ENCODE data around the gene DNM3. TPM values are rescaled to one million over a fixed set of nuclear protein-coding genes. Genes with fewer than 3 reads are reported as not detected.

The DNM3 gene
- polyA plus RNA-seq, 1 donor (not counting 4 experiments of a cell fraction or from before 2014, with no cell fraction given), result 2.0 TPM

DNA sequence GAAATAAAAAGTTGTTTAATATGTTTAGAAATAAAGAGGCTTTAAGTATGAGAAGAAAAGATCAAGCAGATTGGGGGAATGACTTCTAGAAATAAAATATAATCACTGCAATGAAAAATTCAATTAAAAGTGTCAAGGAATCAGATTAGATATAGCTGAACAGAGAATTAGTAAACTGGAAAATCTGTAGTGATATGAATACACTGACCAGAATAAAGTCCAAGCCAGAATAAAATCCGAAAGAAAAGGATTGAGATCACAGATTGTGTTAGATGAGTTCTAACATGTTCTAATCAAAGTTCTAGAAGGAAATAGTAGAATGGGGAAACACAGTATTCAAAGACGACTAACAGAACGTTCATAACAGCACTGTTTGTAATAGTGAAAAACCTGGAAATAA is 506.1 kb downstream of the DNM3 start:
- no peak for FAIRE-seq
- H4K20me1 ChIP-seq (ENCODE audit: control insufficient read depth, extremely low read depth, insufficient read depth, low read length), result no peaks in the 10 kb centered on the region
- H3K4me1 ChIP-seq (ENCODE audit: control insufficient read depth, extremely low read depth, insufficient read depth, low read length), result peaks cover 29% of the 10 kb centered on the region
- no peak overlapping the region for H3K4me2 ChIP-seq (ENCODE audit: control insufficient read depth, extremely low read depth, insufficient read depth, low read depth, low read length)
- no peak overlapping the region for H3K9ac ChIP-seq (ENCODE audit: control insufficient read depth, extremely low read depth, insufficient read depth, low read length)
- no peak overlapping the region for H3K27ac ChIP-seq (ENCODE audit: control insufficient read depth, insufficient read depth, low read length)
- H3K9me3 ChIP-seq (ENCODE audit: control insufficient read depth, low read depth, low read length), result no peaks in the 10 kb centered on the region
- DNase-seq (ENCODE audit: low read depth, low spot score), result no peak
- no peaks in the 10 kb centered on the region for H3K9me1 ChIP-seq (ENCODE audit: control insufficient read depth, extremely low read depth, insufficient read depth, low read length)
- TF ChIP-seq, protein P1, sequence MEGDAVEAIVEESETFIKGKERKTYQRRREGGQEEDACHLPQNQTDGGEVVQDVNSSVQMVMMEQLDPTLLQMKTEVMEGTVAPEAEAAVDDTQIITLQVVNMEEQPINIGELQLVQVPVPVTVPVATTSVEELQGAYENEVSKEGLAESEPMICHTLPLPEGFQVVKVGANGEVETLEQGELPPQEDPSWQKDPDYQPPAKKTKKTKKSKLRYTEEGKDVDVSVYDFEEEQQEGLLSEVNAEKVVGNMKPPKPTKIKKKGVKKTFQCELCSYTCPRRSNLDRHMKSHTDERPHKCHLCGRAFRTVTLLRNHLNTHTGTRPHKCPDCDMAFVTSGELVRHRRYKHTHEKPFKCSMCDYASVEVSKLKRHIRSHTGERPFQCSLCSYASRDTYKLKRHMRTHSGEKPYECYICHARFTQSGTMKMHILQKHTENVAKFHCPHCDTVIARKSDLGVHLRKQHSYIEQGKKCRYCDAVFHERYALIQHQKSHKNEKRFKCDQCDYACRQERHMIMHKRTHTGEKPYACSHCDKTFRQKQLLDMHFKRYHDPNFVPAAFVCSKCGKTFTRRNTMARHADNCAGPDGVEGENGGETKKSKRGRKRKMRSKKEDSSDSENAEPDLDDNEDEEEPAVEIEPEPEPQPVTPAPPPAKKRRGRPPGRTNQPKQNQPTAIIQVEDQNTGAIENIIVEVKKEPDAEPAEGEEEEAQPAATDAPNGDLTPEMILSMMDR (optimal IDR thresholded peaks at IDR 0.05 in 1 of 3, IDR thresholded peaks at IDR 0.05 in 1 of 3, conservative IDR thresholded peaks at IDR 0.05 in 1 of 3; ENCODE audit: extremely low read depth in 1 of 3, insufficient read depth in 2 of 3, low read length in 3 of 3), result no peak
- no peak for TF ChIP-seq EZH2 (IDR thresholded peaks at IDR 0.05; ENCODE audit: low read length)
- H3K27me3 ChIP-seq (ENCODE audit: control insufficient read depth, extremely low read depth, insufficient read depth, low read length), result no peaks in the 10 kb centered on the region
- dilution Hi-C loops (cut with MboI; ENCODE audit: extremely low pct_ligation_motif_present, low sequenced_read_pairs), result no loop called here
- no peak overlapping the region for H3K4me3 ChIP-seq (ENCODE audit: control insufficient read depth in 2 of 3, extremely low read depth in 1 of 3, insufficient read depth in 2 of 3, low read depth in 1 of 3, low read length in 3 of 3)
- H3K79me2 ChIP-seq (ENCODE audit: control insufficient read depth, insufficient read depth, low read length), result no peaks in the 10 kb centered on the region
- H2AFZ ChIP-seq (ENCODE audit: control insufficient read depth, low read length), result no peak overlapping the region
- H3K36me3 ChIP-seq (ENCODE audit: control insufficient read depth in 2 of 2, extremely low read depth in 1 of 2, insufficient read depth in 2 of 2, low read length in 2 of 2), result no peaks in the 10 kb centered on the region

DNA sequence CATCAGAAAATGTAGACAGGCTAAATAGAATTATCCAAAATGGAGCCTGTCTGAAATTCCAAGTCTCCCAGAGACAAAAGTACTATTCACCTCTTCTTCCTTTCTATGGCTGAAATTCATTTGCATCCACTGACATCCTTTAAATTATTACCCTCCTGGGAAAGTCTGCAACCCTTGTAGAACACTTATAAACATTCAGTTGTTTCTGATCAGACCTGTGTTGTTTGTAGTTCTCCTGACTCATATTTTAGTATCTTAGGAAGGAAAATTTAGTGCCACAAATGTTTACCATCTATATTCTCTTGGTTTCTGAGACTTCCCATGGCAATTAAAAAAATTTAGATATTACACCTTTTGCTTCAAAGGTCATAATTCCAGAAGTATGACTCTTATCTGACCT is 509.6 kb downstream of the DNM3 start:
- H3K27me3 ChIP-seq (ENCODE audit: control insufficient read depth, extremely low read depth, insufficient read depth, low read length), result no peaks in the 10 kb centered on the region
- H3K9me1 ChIP-seq (ENCODE audit: control insufficient read depth, extremely low read depth, insufficient read depth, low read length), result no peaks in the 10 kb centered on the region
- no peak overlapping the region for H3K4me2 ChIP-seq (ENCODE audit: control insufficient read depth, extremely low read depth, insufficient read depth, low read depth, low read length)
- H3K4me3 ChIP-seq (ENCODE audit: control insufficient read depth in 2 of 3, extremely low read depth in 1 of 3, insufficient read depth in 2 of 3, low read depth in 1 of 3, low read length in 3 of 3), result no peak overlapping the region
- dilution Hi-C loops (cut with MboI; ENCODE audit: extremely low pct_ligation_motif_present, low sequenced_read_pairs), result no loop called here
- H2AFZ ChIP-seq (ENCODE audit: control insufficient read depth, low read length), result no peak overlapping the region
- H3K9me3 ChIP-seq (ENCODE audit: control insufficient read depth, low read depth, low read length), result no peaks in the 10 kb centered on the region
- H3K27ac ChIP-seq (ENCODE audit: control insufficient read depth, insufficient read depth, low read length), result no peak overlapping the region
- H3K4me1 ChIP-seq (ENCODE audit: control insufficient read depth, extremely low read depth, insufficient read depth, low read length), result peaks cover 19% of the 10 kb centered on the region
- DNase-seq (ENCODE audit: low read depth, low spot score) (no peak), FAIRE-seq (no peak)
- no peak overlapping the region for H3K9ac ChIP-seq (ENCODE audit: control insufficient read depth, extremely low read depth, insufficient read depth, low read length)
- TF ChIP-seq EZH2 (IDR thresholded peaks at IDR 0.05; ENCODE audit: low read length), result no peak
- TF ChIP-seq, protein P1 (optimal IDR thresholded peaks at IDR 0.05 in 1 of 3, IDR thresholded peaks at IDR 0.05 in 1 of 3, conservative IDR thresholded peaks at IDR 0.05 in 1 of 3; ENCODE audit: extremely low read depth in 1 of 3, insufficient read depth in 2 of 3, low read length in 3 of 3), result no peak
- H4K20me1 ChIP-seq (ENCODE audit: control insufficient read depth, extremely low read depth, insufficient read depth, low read length), result no peaks in the 10 kb centered on the region
- H3K36me3 ChIP-seq (ENCODE audit: control insufficient read depth in 2 of 2, extremely low read depth in 1 of 2, insufficient read depth in 2 of 2, low read length in 2 of 2), result no peaks in the 10 kb centered on the region
- no peaks in the 10 kb centered on the region for H3K79me2 ChIP-seq (ENCODE audit: control insufficient read depth, insufficient read depth, low read length)
